GM12872 (cell line): Measurements from ENCODE around the gene UBE3C.

Experiments
- TF ChIP-seq, protein P1 (sequence below): IDR thresholded peaks from 3 replicates; pipeline ENCODE4 v1.5.1; 2011; ENCODE audit warnings: low read depth, mild to moderate bottlenecking, low read length, moderate library complexity; ENCODE audit not compliant: insufficient read depth

Gene UBE3C

DNA sequence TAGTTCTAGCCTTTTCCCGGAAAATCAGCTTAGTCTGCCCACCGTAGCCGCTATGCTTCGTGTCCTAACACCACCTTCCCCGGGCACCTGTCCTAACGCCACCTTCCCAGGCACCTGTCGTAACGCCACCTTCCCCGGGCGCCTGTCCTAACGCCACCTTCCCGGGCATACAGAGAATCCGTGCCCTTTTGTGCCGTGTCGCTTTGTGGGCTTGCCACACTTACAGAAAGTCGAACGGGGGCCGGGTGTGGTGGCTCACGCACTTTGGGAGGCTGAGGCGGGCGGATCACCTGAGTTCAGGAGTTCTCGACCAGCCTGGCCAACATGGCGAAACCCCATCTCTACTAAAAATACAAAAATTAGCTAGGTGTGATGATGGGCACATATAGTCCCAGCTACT, 124.4 kb downstream of the UBE3C start:
- TF ChIP-seq, protein P1, sequence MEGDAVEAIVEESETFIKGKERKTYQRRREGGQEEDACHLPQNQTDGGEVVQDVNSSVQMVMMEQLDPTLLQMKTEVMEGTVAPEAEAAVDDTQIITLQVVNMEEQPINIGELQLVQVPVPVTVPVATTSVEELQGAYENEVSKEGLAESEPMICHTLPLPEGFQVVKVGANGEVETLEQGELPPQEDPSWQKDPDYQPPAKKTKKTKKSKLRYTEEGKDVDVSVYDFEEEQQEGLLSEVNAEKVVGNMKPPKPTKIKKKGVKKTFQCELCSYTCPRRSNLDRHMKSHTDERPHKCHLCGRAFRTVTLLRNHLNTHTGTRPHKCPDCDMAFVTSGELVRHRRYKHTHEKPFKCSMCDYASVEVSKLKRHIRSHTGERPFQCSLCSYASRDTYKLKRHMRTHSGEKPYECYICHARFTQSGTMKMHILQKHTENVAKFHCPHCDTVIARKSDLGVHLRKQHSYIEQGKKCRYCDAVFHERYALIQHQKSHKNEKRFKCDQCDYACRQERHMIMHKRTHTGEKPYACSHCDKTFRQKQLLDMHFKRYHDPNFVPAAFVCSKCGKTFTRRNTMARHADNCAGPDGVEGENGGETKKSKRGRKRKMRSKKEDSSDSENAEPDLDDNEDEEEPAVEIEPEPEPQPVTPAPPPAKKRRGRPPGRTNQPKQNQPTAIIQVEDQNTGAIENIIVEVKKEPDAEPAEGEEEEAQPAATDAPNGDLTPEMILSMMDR, result no peak

DNA sequence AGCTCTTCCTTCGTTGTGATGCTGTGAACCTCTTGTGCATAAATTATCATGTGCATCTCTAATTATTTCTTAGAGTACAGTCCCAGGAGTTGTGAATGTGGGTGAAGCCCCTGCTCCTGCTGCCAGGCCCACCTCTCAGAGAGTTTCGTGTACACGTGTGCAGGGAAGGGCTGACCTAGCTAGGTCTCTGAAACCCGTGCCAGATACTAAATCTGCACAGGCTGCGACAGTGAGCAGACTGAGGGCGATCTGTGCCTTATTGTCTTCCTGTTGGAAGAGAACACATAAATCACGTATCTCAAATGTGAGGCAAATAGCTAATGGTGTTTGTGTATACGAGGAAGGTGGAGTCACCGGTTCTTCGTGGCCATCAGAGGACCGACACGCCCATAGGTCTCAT, 126.3 kb downstream of the UBE3C start:
- TF ChIP-seq, protein P1, result no peak

DNA sequence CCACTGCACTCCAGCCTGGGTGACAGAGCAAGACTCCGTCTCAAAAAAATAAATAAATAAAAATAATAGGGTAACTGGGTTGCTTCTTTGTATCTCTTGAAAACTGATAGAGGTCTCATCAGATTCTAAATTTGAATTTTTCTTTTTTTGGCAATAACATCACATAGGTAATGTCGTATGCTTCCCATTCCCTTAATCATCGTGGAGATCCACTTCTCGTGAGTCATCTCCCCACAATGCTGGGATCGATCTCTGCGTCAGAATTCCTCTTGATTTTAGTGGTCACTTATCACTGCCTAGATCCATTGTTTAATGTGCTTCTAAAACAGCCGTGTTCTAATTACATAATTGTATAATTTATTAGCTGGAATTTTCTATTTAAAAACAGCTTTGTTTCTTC, 127.5 kb downstream of the UBE3C start:
- TF ChIP-seq, protein P1, result no peak

DNA sequence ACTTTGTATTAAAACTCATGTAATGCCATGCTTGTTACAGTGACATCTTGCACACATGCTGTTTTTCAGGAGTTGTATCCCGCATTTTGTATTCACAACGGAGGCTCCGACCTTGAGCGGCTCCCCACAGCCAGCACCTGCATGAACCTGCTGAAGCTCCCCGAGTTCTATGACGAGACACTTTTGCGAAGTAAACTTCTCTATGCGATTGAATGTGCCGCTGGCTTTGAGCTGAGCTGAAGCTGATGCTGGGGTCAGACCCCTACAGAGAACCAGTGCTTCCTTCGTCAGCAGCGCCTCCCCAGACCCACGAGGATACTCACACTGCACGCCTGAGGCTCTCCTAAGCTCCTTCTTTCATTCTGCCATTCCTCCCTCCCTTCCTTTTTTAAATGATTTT, 128.8 kb downstream of the UBE3C start:
- TF ChIP-seq, protein P1, result no peak

DNA sequence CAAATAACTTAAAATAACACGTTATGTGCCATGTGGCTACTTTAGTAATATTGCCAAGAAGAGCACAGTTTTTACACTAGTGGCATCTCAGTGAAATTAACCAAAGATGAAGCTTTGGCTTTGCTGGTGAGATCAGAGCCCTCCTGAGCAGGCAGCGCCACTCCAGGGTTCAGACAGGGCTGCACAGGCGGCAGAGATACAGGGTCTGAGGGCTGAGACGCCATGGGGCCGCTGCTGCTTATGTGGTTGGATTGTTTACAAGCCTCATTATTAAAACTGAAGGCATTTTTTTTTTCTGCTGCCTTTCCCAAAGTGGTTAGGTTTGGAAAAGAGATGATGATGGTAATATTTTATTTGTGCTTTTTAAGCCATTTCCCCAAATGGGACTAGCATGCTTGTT, 129.2 kb downstream of the UBE3C start:
- TF ChIP-seq, protein P1, result no peak

DNA sequence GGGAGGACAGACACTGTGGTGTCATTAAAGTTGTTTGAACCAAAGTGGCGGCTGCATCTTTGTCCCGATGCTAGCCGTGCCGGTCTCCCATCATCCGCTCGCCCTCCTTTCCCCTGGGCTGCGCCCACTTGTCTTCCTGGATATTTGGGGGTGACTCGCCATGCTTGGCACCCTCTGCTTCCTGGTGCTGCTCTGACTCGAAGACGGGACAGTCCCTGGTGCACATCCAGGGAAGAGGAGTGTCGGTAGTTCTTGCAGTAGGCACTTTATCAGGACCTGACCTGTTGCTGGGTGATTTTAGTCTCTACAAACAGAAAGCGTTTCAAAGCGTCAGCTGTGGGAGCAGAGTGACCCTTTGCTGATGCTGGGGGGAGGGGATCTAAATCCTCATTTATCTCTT, 129.8 kb downstream of the UBE3C start:
- TF ChIP-seq, protein P1, result no peak

DNA sequence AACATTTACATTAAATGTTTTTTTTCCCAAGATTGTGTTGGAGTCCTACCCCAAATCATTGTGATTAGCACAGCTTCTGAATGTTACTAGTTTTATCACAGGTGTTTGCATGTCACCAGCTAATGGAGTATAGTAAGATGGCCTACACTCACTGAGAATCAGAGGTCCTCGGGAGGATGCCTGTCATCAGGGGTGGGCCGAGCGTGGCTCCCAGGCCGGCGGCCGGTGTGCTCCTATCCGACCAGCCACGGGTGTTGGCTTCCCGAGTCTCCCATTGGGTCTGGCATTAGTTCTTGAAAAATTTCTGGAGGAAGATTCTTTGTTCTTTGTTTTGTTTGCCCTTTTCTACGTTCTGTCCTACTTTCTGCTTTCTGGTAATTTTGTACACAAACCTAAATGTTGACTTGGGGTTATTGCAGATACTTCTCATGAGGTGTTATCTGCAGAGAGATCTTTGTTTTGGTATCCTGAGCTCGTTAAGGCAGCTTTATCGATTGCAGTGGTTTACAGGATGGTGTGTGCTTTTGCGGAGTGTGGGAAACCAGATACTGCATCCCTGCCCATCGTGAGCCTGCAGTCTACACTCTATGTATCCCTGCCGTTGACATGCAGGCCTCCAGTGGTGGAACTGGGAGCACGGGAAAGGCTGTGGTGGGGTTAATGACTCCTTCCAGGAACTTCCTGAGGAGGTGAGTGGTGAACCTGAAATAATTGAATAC, 130.8 kb downstream of the UBE3C start:
- TF ChIP-seq, protein P1, result no peak
